Measurements from ENCODE around the gene DISP2. TPM values are rescaled to one million over a fixed set of nuclear protein-coding genes. Genes with fewer than 3 reads are reported as not detected.
A peak's percentile ranks its signal among the peaks of the same experiment; 100 is the strongest.

Gene DISP2
- total RNA-seq, 2 donors from 2014 or later, result 0.04 to 0.40 TPM

DNA sequence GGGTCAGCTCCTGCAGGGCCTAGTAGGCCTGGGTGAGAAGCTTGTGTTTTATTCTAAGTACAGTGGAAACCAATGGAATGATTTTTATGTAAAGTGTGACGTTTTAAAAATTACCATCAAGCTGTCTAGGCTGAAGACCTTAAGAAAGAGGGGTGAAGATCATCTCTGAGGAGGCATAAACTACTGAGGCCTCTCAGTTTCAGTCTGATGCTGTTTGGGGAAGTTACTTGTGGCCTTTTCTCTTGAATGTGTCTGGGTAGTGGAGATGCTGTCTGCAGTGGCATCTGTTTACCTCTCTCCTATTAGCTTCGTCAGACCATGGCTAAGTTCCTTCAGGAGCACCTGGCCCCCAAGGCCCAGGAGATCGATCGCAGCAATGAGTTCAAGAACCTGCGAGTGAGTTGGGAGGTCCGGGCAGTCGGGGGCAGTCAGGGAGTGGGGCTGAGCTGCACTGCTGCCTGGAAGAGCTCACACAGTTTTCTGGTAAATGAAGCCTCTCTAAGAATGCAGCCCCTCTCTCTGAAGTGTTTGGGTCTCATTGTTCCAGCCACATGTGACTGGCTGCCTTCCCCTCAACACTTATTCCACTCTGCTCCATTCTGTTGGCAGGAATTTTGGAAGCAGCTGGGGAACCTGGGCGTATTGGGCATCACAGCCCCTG lies 49.4 kb downstream of the DISP2 start:
- Mint-ChIP-seq H3K4me3 (peak overlapping the region; percentile 79), H3K9me3 (no peaks in the 10 kb centered on the region), H3K36me3 (ENCODE audit: low read depth) (peaks cover 41% of the 10 kb centered on the region), H3K27me3 (ENCODE audit: insufficient read depth) (no peaks in the 10 kb centered on the region), H3K27ac (peak overlapping the region; percentile 68), H3K4me1 (peaks cover 13% of the 10 kb centered on the region)
- Histone ChIP-seq H3K4me3 (ENCODE audit: low read length) (no peak overlapping the region), H3K27me3 (ENCODE audit: control insufficient read depth, insufficient read depth, low read length, poor library complexity, severe bottlenecking) (no peaks in the 10 kb centered on the region), H3K9ac (ENCODE audit: extremely low read depth, low read length, poor library complexity, severe bottlenecking) (no peak overlapping the region), H3K9me3 (ENCODE audit: control insufficient read depth, low read length) (no peaks in the 10 kb centered on the region), H3K36me3 (ENCODE audit: control insufficient read depth, insufficient read depth, low read length) (peaks cover 47% of the 10 kb centered on the region), H3K27ac (ENCODE audit: low read depth, low read length) (no peak overlapping the region), H3K4me1 (ENCODE audit: control insufficient read depth, insufficient read depth, low read length) (no peaks in the 10 kb centered on the region)
- DNase-seq, result no peak
- TF ChIP-seq, protein P1, sequence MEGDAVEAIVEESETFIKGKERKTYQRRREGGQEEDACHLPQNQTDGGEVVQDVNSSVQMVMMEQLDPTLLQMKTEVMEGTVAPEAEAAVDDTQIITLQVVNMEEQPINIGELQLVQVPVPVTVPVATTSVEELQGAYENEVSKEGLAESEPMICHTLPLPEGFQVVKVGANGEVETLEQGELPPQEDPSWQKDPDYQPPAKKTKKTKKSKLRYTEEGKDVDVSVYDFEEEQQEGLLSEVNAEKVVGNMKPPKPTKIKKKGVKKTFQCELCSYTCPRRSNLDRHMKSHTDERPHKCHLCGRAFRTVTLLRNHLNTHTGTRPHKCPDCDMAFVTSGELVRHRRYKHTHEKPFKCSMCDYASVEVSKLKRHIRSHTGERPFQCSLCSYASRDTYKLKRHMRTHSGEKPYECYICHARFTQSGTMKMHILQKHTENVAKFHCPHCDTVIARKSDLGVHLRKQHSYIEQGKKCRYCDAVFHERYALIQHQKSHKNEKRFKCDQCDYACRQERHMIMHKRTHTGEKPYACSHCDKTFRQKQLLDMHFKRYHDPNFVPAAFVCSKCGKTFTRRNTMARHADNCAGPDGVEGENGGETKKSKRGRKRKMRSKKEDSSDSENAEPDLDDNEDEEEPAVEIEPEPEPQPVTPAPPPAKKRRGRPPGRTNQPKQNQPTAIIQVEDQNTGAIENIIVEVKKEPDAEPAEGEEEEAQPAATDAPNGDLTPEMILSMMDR (conservative IDR thresholded peaks at IDR 0.05), result no peak
- 89 to 94% methylated on average over 7 to 8 of the region's 8 CpGs for WGBS, 2 experiments (ENCODE audit: insufficient coverage in 1 of 2, insufficient read length in 1 of 2)

DNA sequence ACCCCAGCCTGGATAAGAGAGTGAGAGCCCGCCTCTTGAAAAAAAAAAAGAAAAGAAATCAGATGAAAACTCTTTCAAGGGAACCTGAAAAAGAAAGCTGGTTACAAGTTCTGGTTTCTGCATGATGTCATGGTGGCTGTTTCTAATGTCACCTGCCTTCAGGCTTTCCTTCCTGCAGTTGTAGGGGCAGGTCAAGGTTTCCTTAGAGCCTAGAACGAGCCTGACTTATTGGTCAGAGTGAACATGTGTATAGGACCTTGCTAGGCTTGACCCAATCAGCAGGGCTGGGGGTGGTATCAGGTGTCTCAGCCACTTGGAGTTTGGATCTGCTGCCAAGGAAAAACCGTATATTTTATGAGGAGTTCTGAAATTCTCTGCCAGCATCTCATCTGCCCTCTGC lies 51.3 kb downstream of the DISP2 start:
- H3K27me3 ChIP-seq (ENCODE audit: control insufficient read depth, insufficient read depth, low read length, poor library complexity, severe bottlenecking), result no peaks in the 10 kb centered on the region
- H3K9ac ChIP-seq (ENCODE audit: extremely low read depth, low read length, poor library complexity, severe bottlenecking), result no peak overlapping the region
- WGBS, 2 experiments (ENCODE audit: insufficient coverage in 1 of 2, insufficient read length in 1 of 2), result 86 to 94% methylated on average over 2 to 3 of the region's 3 CpGs
- no peak overlapping the region for H3K27ac ChIP-seq (ENCODE audit: low read depth, low read length)
- peaks cover 13% of the 10 kb centered on the region for H3K4me1 Mint-ChIP-seq
- TF ChIP-seq, protein P1 (conservative IDR thresholded peaks at IDR 0.05), result no peak
- no peak overlapping the region for H3K4me3 Mint-ChIP-seq
- no peaks in the 10 kb centered on the region for H3K4me1 ChIP-seq (ENCODE audit: control insufficient read depth, insufficient read depth, low read length)
- peaks cover 54% of the 10 kb centered on the region for H3K36me3 Mint-ChIP-seq (ENCODE audit: low read depth)
- DNase-seq, result no peak
- H3K9me3 ChIP-seq (ENCODE audit: control insufficient read depth, low read length), result no peaks in the 10 kb centered on the region
- H3K27ac Mint-ChIP-seq, result no peak overlapping the region
- no peak overlapping the region for H3K4me3 ChIP-seq (ENCODE audit: low read length)
- H3K36me3 ChIP-seq (ENCODE audit: control insufficient read depth, insufficient read depth, low read length), result peaks cover 64% of the 10 kb centered on the region
- H3K27me3 Mint-ChIP-seq (ENCODE audit: insufficient read depth), result no peaks in the 10 kb centered on the region
- no peaks in the 10 kb centered on the region for H3K9me3 Mint-ChIP-seq

DNA sequence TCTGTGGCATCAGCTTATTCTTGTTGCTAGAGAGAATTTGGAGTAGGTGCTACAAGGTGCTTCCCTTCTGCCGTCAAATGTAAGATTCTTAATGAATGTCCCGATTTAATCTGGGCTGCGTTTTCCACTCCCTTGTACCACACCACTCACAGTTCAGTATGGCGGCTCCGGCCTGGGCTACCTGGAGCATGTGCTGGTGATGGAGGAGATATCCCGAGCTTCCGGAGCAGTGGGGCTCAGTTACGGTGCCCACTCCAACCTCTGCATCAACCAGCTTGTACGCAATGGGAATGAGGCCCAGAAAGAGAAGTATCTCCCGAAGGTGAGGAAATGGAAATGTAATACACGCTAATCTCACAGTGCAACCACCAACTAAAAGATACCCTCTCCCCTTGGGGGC lies 52.5 kb downstream of the DISP2 start:
- peaks cover 65% of the 10 kb centered on the region for H3K36me3 Mint-ChIP-seq (ENCODE audit: low read depth)
- no peak overlapping the region for H3K4me3 Mint-ChIP-seq
- H3K27ac Mint-ChIP-seq, result no peak overlapping the region
- H3K36me3 ChIP-seq (ENCODE audit: control insufficient read depth, insufficient read depth, low read length), result peaks cover 76% of the 10 kb centered on the region
- TF ChIP-seq, protein P1 (conservative IDR thresholded peaks at IDR 0.05), result no peak
- H3K27me3 Mint-ChIP-seq (ENCODE audit: insufficient read depth), result no peaks in the 10 kb centered on the region
- no peaks in the 10 kb centered on the region for H3K4me1 ChIP-seq (ENCODE audit: control insufficient read depth, insufficient read depth, low read length)
- no peaks in the 10 kb centered on the region for H3K9me3 ChIP-seq (ENCODE audit: control insufficient read depth, low read length)
- H3K4me1 Mint-ChIP-seq, result peaks cover 10% of the 10 kb centered on the region
- no peaks in the 10 kb centered on the region for H3K27me3 ChIP-seq (ENCODE audit: control insufficient read depth, insufficient read depth, low read length, poor library complexity, severe bottlenecking)
- H3K4me3 ChIP-seq (ENCODE audit: low read length), result no peak overlapping the region
- no peak overlapping the region for H3K27ac ChIP-seq (ENCODE audit: low read depth, low read length)
- DNase-seq, result no peak
- WGBS, 2 experiments (ENCODE audit: insufficient coverage in 1 of 2, insufficient read length in 1 of 2), result 97% methylated on average over 11 of the region's 11 CpGs; no CpG with 5 or more reads in 1 of the 2 experiments
- H3K9me3 Mint-ChIP-seq, result no peaks in the 10 kb centered on the region
- H3K9ac ChIP-seq (ENCODE audit: extremely low read depth, low read length, poor library complexity, severe bottlenecking), result no peak overlapping the region

Measured in endodermal cell (in vitro differentiated cells).